ENCODE data around the gene CSF1.

CSF1 gene

DNA sequence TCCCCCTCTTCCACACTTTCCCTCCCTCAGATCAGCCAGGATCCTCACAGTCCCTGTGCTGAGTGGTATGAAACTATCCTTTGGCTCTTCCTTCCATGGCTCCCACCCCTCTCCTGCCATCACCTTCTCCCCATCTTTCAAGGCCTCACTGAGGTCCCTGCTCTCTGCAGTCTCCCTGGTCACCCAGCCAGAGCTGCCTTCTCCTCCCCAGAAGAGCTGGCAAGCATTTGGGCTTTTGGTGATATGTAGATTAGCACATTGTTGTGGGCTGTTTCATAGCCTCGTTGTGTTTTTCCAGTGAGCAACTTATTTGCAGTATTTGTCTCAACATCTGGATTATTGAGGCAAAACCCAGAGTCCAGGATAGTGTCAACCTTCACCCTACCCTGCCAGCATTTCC, 2.2 kb downstream of the CSF1 start:
- Mint-ChIP-seq H3K27me3 (ENCODE audit: low read depth) (peaks cover 18% of the 10 kb centered on the region), H3K27ac (peak overlapping the region in 2 of 3 experiments; percentile 66 to 77), H3K36me3 (ENCODE audit: low read depth) (peaks cover 19% of the 10 kb centered on the region), H3K4me3 (peak overlapping the region; percentile 82 to 90 (median 90)), H3K4me1 (peaks cover 45% of the 10 kb centered on the region), H3K9me3 (no peaks in the 10 kb centered on the region)
- TF ChIP-seq, protein P1, sequence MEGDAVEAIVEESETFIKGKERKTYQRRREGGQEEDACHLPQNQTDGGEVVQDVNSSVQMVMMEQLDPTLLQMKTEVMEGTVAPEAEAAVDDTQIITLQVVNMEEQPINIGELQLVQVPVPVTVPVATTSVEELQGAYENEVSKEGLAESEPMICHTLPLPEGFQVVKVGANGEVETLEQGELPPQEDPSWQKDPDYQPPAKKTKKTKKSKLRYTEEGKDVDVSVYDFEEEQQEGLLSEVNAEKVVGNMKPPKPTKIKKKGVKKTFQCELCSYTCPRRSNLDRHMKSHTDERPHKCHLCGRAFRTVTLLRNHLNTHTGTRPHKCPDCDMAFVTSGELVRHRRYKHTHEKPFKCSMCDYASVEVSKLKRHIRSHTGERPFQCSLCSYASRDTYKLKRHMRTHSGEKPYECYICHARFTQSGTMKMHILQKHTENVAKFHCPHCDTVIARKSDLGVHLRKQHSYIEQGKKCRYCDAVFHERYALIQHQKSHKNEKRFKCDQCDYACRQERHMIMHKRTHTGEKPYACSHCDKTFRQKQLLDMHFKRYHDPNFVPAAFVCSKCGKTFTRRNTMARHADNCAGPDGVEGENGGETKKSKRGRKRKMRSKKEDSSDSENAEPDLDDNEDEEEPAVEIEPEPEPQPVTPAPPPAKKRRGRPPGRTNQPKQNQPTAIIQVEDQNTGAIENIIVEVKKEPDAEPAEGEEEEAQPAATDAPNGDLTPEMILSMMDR (IDR thresholded peaks at IDR 0.05; ENCODE audit: unreplicated experiment in 3 of 3), result no peak

DNA sequence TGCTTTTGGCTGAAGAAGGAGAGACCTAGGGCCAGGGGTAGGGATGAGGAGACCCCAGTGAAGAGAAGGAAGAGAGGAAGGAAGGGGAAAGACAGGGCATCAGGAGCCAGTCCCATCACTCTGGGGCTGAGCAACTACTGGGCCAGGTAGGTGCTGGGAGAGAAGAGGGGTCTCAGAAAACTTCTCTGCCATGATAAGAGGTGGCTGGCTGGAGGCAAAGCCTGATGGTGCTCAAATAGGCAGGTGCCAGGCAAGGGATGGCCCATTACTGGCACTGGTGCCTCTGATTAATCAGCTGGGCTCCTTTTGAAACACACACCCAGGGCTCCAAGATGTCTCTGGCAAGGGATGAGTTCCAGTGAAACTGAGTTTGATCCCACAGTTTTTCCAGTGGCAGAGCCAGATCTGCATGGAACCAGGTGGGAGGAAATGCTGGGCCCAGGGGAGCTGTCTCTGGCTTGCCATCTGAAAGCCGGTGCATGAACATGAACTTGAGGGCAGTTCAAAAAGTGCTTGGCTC, 2.8 kb downstream of the CSF1 start:
- peaks cover 39% of the 10 kb centered on the region for H3K4me1 Mint-ChIP-seq
- peaks cover 17% of the 10 kb centered on the region for H3K27me3 Mint-ChIP-seq (ENCODE audit: low read depth)
- peaks cover 24% of the 10 kb centered on the region for H3K36me3 Mint-ChIP-seq (ENCODE audit: low read depth)
- peak overlapping the region in 2 of 3 experiments; percentile 90 for H3K4me3 Mint-ChIP-seq
- peak overlapping the region in 2 of 3 experiments; percentile 66 to 77 for H3K27ac Mint-ChIP-seq
- TF ChIP-seq, protein P1 (IDR thresholded peaks at IDR 0.05; ENCODE audit: unreplicated experiment in 3 of 3), result no peak
- no peaks in the 10 kb centered on the region for H3K9me3 Mint-ChIP-seq

DNA sequence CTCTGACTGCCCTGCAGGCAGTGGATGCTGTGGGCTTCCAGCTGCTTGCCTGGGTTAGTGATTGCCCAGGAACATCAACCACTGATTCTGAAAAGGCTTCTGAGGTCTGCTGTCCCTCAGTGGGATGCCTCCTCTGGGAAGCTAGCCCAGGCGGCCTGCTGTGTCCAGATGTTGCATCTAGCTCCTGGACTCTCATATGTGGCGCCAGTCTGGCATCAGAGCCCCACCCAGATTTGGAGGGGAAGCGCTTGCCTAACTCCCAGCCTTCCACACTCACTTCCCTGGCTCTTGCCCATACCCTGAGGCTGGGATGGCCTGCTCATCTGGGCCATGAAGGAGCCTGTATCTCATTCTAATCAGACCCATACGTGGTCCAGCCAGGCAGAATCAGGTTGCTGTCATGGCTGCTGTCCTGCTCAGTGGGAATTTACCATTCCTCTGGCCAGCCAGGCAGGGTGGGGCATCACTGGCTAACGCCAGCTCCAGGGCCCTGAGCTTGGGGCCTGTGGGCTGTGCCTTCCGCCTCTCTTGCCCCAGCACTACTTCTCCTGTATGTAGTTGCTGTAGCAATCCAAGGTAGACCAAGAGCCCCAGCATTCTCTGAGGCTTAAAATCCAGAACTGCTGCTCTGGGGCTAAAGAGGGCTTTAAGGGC, 4.1 kb downstream of the CSF1 start:
- peak overlapping the region in 1 of 3 experiments; percentile 51 for H3K4me3 Mint-ChIP-seq
- H3K9me3 Mint-ChIP-seq, result no peaks in the 10 kb centered on the region
- TF ChIP-seq, protein P1 (IDR thresholded peaks at IDR 0.05; ENCODE audit: unreplicated experiment in 3 of 3), result no peak
- peaks cover 11% of the 10 kb centered on the region for H3K27me3 Mint-ChIP-seq (ENCODE audit: low read depth)
- H3K4me1 Mint-ChIP-seq, result peaks cover 28% of the 10 kb centered on the region
- H3K36me3 Mint-ChIP-seq (ENCODE audit: low read depth), result peaks cover 31% of the 10 kb centered on the region
- H3K27ac Mint-ChIP-seq, result no peak overlapping the region

DNA sequence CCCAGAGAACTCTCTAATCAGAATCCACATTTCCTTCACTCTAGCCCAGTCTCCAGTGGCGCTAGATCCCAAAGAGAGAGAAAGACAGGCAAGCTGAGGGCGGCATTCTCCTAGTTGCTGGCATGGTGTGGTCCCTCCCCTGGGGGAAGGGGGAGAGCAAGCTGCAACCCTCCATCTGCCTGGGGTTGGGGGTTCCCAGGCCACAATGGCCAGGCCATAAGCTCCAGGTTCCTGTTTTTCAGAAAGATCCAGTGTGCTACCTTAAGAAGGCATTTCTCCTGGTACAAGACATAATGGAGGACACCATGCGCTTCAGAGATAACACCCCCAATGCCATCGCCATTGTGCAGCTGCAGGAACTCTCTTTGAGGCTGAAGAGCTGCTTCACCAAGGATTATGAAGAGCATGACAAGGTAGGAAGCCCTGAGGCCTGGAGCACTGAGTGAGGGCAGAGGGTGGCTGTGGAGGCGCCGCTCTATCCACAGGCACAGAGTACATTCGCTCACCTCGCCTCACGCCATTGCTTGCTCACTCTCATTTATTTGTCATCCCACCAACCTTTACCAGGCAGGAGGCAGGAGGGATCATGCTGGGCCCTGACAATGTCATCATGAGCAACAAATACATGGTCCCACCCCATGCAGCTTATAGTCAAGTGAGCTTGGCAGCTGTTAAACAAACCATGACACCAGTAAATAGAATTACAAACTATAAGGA, 6.6 kb downstream of the CSF1 start:
- H3K4me3 Mint-ChIP-seq, result no peak overlapping the region
- H3K9me3 Mint-ChIP-seq, result no peaks in the 10 kb centered on the region
- no peak overlapping the region for H3K27ac Mint-ChIP-seq
- H3K27me3 Mint-ChIP-seq (ENCODE audit: low read depth), result peaks cover 5% of the 10 kb centered on the region
- peaks cover 48% of the 10 kb centered on the region for H3K36me3 Mint-ChIP-seq (ENCODE audit: low read depth)
- peaks cover 25% of the 10 kb centered on the region for H3K4me1 Mint-ChIP-seq
- TF ChIP-seq, protein P1 (IDR thresholded peaks at IDR 0.05; ENCODE audit: unreplicated experiment in 3 of 3), result no peak

DNA sequence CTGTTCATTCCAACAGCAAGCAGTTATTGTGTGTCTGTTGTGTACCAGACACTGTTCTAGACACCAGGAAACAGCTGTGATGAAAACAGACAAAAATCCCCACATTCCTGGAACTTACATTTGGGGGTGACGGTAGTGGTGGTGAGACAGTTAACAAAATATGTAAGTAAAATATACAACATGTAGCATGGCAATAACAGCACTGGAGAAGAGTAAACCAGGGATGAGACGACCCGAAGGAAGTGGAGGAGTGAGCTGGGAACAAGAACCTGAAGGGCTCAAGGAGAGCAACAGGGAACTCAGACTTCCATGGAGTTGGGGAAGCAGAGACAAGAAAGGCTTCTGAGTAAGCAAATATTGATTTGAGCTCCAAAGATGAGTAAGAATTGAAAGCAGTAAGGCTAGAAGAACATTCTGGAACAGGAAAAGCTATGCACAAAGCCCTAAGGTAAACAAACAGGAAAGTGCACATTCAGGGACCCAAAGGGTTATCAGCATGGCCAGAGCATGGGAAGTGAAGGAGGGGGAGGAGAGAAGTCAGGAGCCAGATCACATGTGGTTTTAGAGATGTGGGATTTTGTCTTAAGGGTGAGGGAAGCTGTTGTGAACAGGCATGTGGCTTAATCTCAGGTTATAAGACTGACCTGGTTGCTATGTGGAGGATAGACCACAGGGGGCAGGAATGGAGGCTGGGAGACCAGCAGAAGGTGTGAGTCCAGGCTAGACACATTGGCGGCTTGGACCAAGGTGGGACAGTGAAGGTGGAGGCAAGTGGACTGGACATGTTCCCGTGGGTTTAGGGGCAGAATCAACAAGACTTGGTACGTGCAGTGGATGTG, 7.3 kb downstream of the CSF1 start:
- Mint-ChIP-seq H3K9me3 (no peaks in the 10 kb centered on the region), H3K4me3 (no peak overlapping the region), H3K27ac (no peak overlapping the region), H3K36me3 (ENCODE audit: low read depth) (peaks cover 48% of the 10 kb centered on the region), H3K4me1 (peaks cover 21% of the 10 kb centered on the region), H3K27me3 (ENCODE audit: low read depth) (peaks cover 5% of the 10 kb centered on the region)
- TF ChIP-seq, protein P1 (IDR thresholded peaks at IDR 0.05; ENCODE audit: unreplicated experiment in 3 of 3), result no peak

All from nephron (organoid).